NT2/D1 (cell line): Measurements from ENCODE around the gene DLK1.

Source experiments
- SUZ12 ChIP-seq: IDR thresholded peaks from 2 replicates; pipeline ENCODE4 v1.6.1; 2011; ENCODE audit not compliant: insufficient read length, insufficient read depth; ENCODE audit errors: extremely low read depth
- YY1 ChIP-seq: IDR thresholded peaks from 2 replicates; pipeline ENCODE4 v1.6.1; 2011; ENCODE audit not compliant: insufficient read length, insufficient read depth
- ZNF274 ChIP-seq: IDR thresholded peaks from 2 replicates; pipeline ENCODE4 v1.6.1; 2011; ENCODE audit warnings: mild to moderate bottlenecking, low read depth, low read length

DNA sequence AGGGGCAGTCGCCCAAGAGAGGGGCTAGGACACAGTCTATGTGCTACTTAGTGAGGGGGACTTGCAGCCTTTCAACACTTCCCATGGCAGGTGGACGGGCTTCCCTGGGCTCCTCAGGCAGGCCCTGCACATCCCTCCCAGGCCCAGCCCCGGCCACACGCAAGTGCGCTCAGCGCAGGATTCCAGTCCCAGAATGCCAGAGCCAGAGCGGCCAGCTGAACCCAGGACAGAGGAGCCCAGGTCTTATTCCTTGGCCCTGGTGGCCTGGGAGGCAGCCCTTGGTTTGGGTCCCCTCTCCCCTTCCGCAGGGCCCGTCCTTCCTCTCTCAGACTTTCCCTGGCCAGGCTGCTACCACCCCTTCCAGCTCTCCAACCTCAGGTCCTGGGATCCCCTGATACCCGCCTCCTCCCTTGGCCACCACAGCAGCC lies 12.0 kb downstream of the DLK1 start:
- TF ChIP-seq YY1 (no peak), SUZ12 (no peak), ZNF274 (no peak)
